HG03571 (cell line): ENCODE measurements around the gene NR6A1.

ENCODE experiments used
- ATAC-seq: cut with Tn5 transposase; IDR thresholded peaks from one replicate; pipeline ENCODE4 v1.9.1; 2021; ENCODE audit not compliant: unreplicated experiment

NR6A1 gene

GRCh38 chr9:124771021-124771866 lies at the start of gene NR6A1:
NR6A1 (minus strand) TSS chr9:124771311.
- peak; percentile 87 for ATAC-seq

DNA sequence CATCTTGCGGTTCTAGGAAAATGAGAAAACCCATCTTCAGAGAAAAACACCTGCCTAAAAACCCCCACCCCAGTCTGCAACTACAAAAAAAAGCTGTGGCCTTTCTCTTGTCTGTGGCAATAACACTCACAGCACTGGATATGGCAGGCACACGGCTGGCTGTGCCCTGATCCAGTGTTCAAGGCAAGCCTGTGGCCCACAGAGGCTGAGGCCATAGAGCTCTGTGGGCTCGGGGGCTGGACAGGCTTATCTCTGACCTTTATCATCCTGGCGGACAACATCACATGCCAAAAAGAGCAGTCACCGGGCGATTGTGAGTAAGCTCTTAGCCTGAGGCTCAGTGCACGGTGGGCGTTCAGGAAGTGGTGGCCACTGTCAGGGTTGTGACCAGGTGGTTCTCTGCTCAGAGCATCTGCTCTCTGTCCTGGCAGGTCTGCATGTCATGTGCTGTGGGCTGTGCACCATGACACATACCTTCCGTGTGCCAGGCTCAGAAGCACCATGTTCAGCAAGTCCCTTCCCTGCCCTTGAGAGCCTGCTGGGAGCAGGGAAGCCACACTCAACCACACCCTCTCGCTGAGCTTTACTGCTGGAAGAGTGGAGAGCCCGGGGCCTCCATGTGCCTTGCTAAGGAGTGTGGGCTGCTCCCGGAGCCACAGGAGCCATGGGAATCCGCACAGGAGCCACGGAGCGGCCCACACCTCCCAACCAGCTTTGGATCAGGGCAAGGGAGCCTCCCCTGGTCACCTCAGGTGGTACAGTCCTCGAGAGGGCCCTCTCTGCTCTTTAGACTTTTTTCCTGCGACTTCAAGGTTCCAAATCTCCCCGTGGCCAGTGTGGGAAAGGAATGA lies 47.5 kb upstream of the NR6A1 start:
- ATAC-seq: no peak

DNA sequence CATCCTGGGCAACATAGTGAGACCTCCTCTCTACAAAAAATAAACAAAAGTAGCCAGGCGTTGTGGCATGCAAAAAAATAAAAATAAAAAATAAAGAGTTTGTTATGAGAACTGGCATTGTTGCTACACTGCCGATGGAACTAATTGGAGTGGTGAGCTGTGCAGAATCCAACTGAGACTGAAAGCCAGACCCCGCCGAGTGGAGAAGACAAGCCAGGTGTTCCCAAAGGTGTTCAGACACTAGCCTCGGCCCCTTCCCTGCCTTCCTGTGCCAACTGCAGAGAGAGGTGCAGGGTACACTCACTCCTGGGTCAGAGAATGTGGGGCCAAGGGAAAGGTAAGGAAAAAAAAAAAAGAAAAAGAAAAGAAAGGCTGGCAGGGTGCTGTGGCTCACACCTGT lies 44.5 kb upstream of the NR6A1 start:
- no peak for ATAC-seq

DNA sequence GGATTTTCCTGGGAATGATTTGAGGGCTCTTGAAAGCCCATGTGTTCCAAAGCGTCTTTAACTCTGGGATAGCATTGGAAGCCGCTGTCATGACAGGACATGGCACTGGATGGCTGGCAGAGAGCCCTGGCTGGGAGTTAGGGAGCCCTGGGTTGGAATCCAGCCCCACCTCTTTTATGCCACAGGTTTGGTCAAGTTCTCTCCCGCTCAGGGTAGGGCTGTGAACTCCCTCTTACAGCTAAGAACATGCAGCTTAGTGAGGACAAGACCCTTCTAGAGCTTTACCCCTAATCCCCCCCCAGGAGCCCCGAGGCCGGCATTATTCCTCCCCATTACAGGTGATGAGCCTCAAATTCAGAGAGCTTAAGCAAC lies 43.0 kb upstream of the NR6A1 start:
- no peak for ATAC-seq

- ATAC-seq: no peak
Observed at GRCh38 chr9:124813501-124814163, 42.5 kb upstream of the NR6A1 start.

DNA sequence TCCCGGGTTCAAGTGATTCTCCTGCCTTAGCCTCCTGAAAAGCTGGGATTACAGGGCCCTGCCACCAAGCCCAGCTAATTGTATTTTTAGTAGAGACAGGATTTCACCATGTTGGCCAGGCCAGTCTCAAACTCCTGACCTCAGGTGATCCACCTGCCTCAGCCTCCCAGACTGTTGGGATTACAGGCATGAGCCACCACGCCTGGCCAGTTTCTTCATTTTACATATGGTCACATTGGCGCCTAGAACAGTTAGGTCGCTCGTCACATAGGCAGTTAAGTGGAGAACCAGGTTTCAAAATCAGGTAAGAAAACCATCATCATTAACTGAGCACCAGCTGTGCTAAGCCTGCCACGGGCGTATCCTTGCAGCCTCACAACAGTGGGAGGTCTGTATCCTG lies 41.9 kb upstream of the NR6A1 start:
- ATAC-seq: no peak

DNA sequence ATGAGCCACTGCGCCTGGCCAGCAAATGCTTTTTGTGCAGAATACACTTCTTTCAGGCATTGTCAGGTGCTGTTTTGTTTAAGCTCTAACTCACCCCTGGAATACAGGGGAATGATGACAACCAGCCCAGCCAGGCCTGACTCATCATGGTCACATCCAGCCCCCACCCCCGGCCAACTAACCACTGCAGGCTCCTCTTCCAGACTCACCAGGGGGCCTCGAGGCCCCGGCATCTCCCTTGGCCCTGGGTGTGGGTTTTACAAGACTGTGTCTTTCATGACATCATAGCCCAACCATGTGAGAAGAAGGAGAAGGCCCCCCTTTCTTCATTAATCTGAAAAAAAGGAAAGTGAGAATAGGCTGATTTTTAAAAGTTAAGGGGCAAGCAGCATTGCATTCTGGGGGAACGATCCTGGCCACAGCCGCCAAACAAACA lies 41.3 kb upstream of the NR6A1 start:
- ATAC-seq: no peak

- no peak for ATAC-seq
Observed at GRCh38 chr9:124810663-124811355, 39.7 kb upstream of the NR6A1 start.

DNA sequence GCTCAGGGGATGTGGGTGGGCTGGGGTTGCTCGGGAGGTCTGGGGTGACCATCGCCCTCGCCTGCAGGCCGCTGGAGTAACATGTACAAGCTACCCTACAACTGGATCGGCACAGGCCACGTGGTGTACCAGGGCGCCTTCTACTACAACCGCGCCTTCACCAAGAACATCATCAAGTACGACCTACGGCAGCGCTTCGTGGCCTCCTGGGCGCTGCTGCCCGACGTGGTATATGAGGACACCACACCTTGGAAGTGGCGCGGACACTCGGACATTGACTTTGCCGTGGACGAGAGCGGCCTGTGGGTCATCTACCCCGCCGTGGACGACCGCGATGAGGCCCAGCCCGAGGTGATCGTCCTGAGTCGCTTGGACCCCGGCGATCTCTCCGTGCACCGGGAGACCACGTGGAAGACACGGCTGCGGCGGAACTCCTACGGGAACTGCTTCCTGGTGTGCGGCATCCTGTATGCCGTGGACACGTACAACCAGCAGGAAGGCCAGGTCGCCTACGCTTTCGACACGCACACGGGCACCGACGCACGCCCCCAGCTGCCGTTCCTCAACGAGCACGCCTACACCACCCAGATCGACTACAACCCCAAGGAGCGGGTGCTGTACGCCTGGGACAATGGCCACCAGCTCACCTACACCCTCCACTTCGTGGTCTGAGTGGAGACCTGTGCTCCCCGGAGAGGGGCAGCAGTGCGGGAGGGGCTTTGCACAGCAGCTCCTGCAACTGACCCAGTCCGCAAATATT lies 38.8 kb upstream of the NR6A1 start:
- no peak for ATAC-seq

DNA sequence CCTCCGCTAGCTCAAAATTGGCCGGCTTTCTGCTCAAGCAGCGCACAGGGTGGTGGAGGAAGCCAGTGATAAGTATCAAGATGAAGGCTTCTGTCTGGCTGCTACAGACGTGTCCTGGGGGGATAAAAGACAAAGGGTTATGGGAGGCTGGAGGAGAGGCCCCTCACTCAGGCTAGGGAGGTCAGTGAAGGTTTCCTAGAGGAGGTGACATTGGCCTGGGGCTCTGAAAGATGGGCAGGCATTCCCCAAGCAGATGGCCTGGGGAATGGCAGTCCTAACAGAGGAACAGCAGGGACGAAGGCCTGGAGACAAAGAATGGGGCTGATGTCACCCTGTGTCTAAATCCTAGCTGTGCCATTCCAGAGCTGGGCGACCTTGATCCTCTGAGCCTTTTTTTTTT lies 38.1 kb upstream of the NR6A1 start:
- no peak for ATAC-seq

DNA sequence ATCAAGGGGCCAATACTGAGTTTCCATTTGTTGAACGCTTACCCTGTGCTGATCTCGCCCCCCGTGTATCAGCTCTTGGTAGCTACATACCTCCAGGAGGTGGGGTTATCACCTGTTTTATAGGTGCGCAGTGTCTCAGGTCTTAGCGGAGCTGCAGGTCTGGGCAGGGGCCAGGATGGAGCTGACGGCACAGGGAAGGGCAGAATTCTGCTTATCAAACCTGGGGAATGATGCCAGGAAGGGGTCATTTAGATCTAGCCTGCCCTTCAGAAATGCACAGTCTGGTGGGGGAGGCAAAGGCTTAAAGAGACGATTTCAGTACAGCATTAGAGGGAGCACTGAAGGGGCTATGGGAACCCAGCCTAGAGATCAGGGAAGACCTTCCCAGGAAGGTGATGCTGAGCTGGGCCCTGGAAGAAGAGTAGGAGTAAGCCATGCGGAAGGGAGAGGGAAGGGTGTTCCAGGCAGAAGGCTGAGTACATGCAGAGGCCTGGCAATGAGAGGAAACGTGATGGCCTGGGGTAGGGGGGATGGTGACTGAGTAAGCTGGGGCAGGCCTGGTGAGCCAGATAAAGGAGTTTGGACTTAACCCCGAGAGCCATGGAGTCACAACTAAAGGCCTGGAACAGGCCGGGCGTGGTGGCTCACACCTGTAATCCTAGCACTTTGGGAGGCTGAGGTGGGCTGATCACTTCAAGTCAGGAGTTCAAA lies 37.3 kb upstream of the NR6A1 start:
- no peak for ATAC-seq

DNA sequence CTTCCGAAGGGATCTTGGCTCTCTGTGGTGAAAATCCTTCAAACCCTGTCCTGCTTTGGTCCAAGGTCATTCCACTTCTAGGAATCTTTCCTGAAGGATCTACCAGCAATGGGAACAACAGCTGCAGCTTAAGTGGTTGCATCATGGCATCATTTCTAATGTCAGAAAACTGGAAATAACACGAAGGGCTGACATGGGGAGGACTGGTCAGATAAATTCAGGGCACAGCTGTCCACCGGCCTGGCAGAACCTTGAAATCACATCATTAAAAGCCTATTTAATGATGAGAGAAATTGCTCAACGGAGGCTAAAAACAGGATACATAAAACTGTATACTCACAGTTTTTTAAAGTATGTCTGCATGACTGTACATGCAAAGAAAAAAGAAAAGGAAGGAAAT lies 34.1 kb upstream of the NR6A1 start:
- ATAC-seq: no peak

GRCh38 chr9:124803911-124804310 lies 32.8 kb upstream of the NR6A1 start:
- ATAC-seq: no peak

DNA sequence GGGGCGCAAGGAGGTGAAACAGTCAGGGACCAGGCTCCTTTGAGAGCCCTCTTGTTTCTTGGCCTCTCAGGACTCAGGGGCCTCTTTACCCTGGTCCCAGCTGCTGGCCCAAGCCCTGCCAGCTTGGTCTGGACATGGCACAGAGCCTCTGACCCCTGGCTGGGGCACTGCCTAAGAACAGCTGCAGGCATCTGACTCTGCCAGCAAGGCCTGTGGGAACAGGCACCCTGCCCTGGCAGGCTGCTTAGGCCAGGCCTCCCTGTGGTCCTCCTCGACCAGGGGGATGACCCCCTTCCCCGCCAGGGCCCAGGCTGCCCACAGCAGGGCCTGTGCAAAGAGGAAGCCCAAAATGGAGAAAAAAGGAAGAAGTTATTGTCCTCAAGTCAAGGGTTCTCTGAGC lies 31.3 kb upstream of the NR6A1 start:
- no peak for ATAC-seq

GRCh38 chr9:124801356-124801755 lies 30.2 kb upstream of the NR6A1 start:
- no peak for ATAC-seq

GRCh38 chr9:124800306-124801259 lies 29.5 kb upstream of the NR6A1 start:
- ATAC-seq: no peak

DNA sequence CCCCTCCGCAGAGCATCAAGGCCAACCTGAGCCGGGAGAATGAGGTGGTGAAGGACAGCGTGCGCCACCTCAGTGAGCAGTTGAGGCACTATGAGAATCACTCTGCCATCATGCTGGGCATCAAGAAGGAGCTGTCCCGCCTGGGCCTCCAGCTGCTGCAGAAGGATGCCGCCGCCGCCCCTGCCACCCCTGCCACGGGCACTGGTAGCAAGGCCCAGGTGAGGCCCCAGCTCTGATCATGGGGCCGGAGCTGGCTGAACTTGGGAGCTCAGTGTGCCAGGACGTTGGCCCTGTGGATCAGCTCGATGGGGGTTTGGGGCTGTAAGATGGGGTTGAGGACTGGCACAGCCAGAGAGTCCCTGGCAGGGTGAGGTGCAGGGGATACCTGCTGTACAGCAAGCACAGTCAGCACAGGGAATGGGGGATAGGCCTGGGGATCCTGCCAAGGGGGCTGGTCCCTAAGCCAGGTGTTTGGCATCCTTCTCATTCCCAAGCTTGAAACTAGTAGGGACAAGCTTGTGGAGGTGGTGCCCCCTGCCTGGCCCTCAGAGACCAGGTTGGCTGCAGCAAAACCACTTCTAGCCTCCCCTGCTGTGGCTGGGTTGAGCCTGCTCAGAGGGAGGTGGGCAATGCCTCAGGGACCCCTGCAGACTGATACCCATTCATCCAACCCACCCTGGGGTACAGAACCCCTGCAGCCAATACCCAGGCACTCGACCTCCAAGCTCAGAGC lies 28.3 kb upstream of the NR6A1 start:
- ATAC-seq: no peak
